HUES48 (cell line): ENCODE measurements around the gene OSBPL3.

Source experiments
- H3K27ac ChIP-seq: one replicate; pipeline ENCODE4 v1.7.0; 2013; ENCODE audit warnings: low read depth, low read length, inconsistent platforms
- H3K27me3 ChIP-seq: 2 replicates; pipeline ENCODE4 v1.6.1; 2013; ENCODE audit warnings: mild to moderate bottlenecking, low read length; ENCODE audit not compliant: control insufficient read depth, insufficient read depth
- H3K36me3 ChIP-seq: 2 replicates; pipeline ENCODE4 v1.6.1; 2013; ENCODE audit warnings: low read length; ENCODE audit not compliant: control insufficient read depth, insufficient read depth
- H3K4me1 ChIP-seq: 2 replicates; pipeline ENCODE4 v1.6.1; 2013; ENCODE audit warnings: mild to moderate bottlenecking, low read length; ENCODE audit not compliant: control insufficient read depth, insufficient read depth
- H3K4me3 ChIP-seq: 2 replicates; pipeline ENCODE4 v1.5.1; 2013; ENCODE audit warnings: mild to moderate bottlenecking, low read depth, low read length
- H3K9ac ChIP-seq: 2 replicates; pipeline ENCODE4 v1.6.1; 2013; ENCODE audit warnings: mild to moderate bottlenecking, low read depth, low read length, moderate library complexity
- H3K9me3 ChIP-seq: 2 replicates; pipeline ENCODE4 v1.6.1; 2013; ENCODE audit warnings: low read length; ENCODE audit not compliant: control insufficient read depth, insufficient read depth

Gene OSBPL3

GRCh38 chr7:24916463-24917040 is 63.4 kb downstream of the OSBPL3 start:
- H3K9ac ChIP-seq, result no peak overlapping the region
- peak overlapping the region; percentile 12; the same call in 1 of the 2 replicates for H3K4me3 ChIP-seq
- no peak overlapping the region for H3K27ac ChIP-seq
- H3K27me3 ChIP-seq, result no peaks in the 10 kb centered on the region
- H3K9me3 ChIP-seq, result no peaks in the 10 kb centered on the region
- H3K4me1 ChIP-seq, result peaks cover 37% of the 10 kb centered on the region
- H3K36me3 ChIP-seq, result no peaks in the 10 kb centered on the region

- Histone ChIP-seq H3K9ac (no peak overlapping the region), H3K4me1 (peaks cover 38% of the 10 kb centered on the region)
These were observed 65.5 kb downstream of the OSBPL3 start for GRCh38 chr7:24914465-24914859.

GRCh38 chr7:24913801-24914464 is 66.0 kb downstream of the OSBPL3 start:
- Histone ChIP-seq H3K4me3 (no peak overlapping the region), H3K27me3 (no peaks in the 10 kb centered on the region), H3K9ac (no peak overlapping the region), H3K27ac (no peak overlapping the region), H3K4me1 (peaks cover 38% of the 10 kb centered on the region), H3K9me3 (no peaks in the 10 kb centered on the region), H3K36me3 (no peaks in the 10 kb centered on the region)

More at GRCh38 chr7:24914465-24914859, 65.5 kb downstream of the OSBPL3 start:
- H3K36me3 ChIP-seq, result no peaks in the 10 kb centered on the region
- no peaks in the 10 kb centered on the region for H3K27me3 ChIP-seq
- H3K9me3 ChIP-seq, result no peaks in the 10 kb centered on the region
- H3K4me3 ChIP-seq, result no peak overlapping the region
- H3K27ac ChIP-seq, result no peak overlapping the region

GRCh38 chr7:24912874-24913514 is 67.0 kb downstream of the OSBPL3 start:
- Histone ChIP-seq H3K27me3 (no peaks in the 10 kb centered on the region), H3K27ac (no peak overlapping the region), H3K9ac (no peak overlapping the region), H3K4me3 (no peak overlapping the region), H3K4me1 (peaks cover 35% of the 10 kb centered on the region), H3K36me3 (no peaks in the 10 kb centered on the region), H3K9me3 (no peaks in the 10 kb centered on the region)

GRCh38 chr7:24912424-24912823 is 67.6 kb downstream of the OSBPL3 start:
- no peaks in the 10 kb centered on the region for H3K27me3 ChIP-seq
- no peak overlapping the region for H3K27ac ChIP-seq
- no peaks in the 10 kb centered on the region for H3K36me3 ChIP-seq
- no peak overlapping the region for H3K4me3 ChIP-seq
- H3K4me1 ChIP-seq, result peaks cover 30% of the 10 kb centered on the region
- no peak overlapping the region for H3K9ac ChIP-seq
- no peaks in the 10 kb centered on the region for H3K9me3 ChIP-seq

GRCh38 chr7:24911213-24911603 is 68.8 kb downstream of the OSBPL3 start:
- Histone ChIP-seq H3K4me1 (peaks cover 20% of the 10 kb centered on the region), H3K27me3 (no peaks in the 10 kb centered on the region), H3K36me3 (no peaks in the 10 kb centered on the region), H3K27ac (no peak overlapping the region), H3K9ac (no peak overlapping the region), H3K4me3 (no peak overlapping the region), H3K9me3 (no peaks in the 10 kb centered on the region)

- Histone ChIP-seq H3K9me3 (no peaks in the 10 kb centered on the region), H3K27me3 (no peaks in the 10 kb centered on the region), H3K4me3 (no peak overlapping the region), H3K4me1 (peaks cover 16% of the 10 kb centered on the region), H3K36me3 (no peaks in the 10 kb centered on the region), H3K9ac (no peak overlapping the region), H3K27ac (no peak overlapping the region)
These were observed 69.3 kb downstream of the OSBPL3 start for GRCh38 chr7:24910551-24911212.

- H3K36me3 ChIP-seq, result no peaks in the 10 kb centered on the region
- H3K9me3 ChIP-seq, result no peaks in the 10 kb centered on the region
- H3K27ac ChIP-seq, result no peak overlapping the region
- H3K9ac ChIP-seq, result no peak overlapping the region
- no peaks in the 10 kb centered on the region for H3K27me3 ChIP-seq
- peaks cover 16% of the 10 kb centered on the region for H3K4me1 ChIP-seq
- H3K4me3 ChIP-seq, result no peak overlapping the region
These were observed 71.3 kb downstream of the OSBPL3 start for GRCh38 chr7:24908727-24909126.

GRCh38 chr7:24908166-24908565 is 71.8 kb downstream of the OSBPL3 start:
- Histone ChIP-seq H3K9me3 (no peaks in the 10 kb centered on the region), H3K4me3 (no peak overlapping the region), H3K9ac (no peak overlapping the region), H3K36me3 (no peaks in the 10 kb centered on the region), H3K4me1 (peaks cover 16% of the 10 kb centered on the region), H3K27me3 (no peaks in the 10 kb centered on the region), H3K27ac (no peak overlapping the region)

- Histone ChIP-seq H3K9me3 (no peaks in the 10 kb centered on the region), H3K36me3 (no peaks in the 10 kb centered on the region), H3K27ac (no peak overlapping the region), H3K4me1 (peaks cover 12% of the 10 kb centered on the region), H3K27me3 (no peaks in the 10 kb centered on the region), H3K9ac (no peak overlapping the region), H3K4me3 (no peak overlapping the region)
These were observed 72.6 kb downstream of the OSBPL3 start for GRCh38 chr7:24907311-24907886.
